CD8-positive, alpha-beta memory T cell (primary cell): ENCODE measurements around the gene FILIP1L. TPM values are rescaled to one million over a fixed set of nuclear protein-coding genes. Genes with fewer than 3 reads are reported as not detected.

Experiments
- CTCF ChIA-PET: fragments of 350-600 bp; sonication (Branson Sonifier 250); formaldehyde crosslinking; loops from one replicate; lab custom pipeline; 2021; ENCODE audit warnings: antibody characterized with exemption; lab: Charles Lee
- POLR2A ChIA-PET: fragments of 350-600 bp; sonication (Branson Sonifier 250); formaldehyde crosslinking; loops from one replicate; lab custom pipeline; 2021; ENCODE audit warnings: antibody characterized with exemption; lab: Charles Lee
- DNase-seq, 5 donors: peaks; one replicate each; pipeline versions ENCODE4 v3.0.0 to v3.0.0-alpha.2; 2020 to 2022; ENCODE audit warnings: mixed read lengths in 1 of 5
- H3K27ac ChIP-seq: one replicate; pipeline ENCODE4 v1.7.0; 2013; ENCODE audit warnings: low read depth, mild to moderate bottlenecking, low read length, moderate library complexity
- H3K27me3 ChIP-seq: 2 replicates; pipeline ENCODE4 v1.7.0; 2013; ENCODE audit warnings: low read length, mild to moderate bottlenecking; ENCODE audit not compliant: insufficient read depth, poor library complexity, severe bottlenecking
- H3K36me3 ChIP-seq: 2 replicates; pipeline ENCODE4 v1.7.0; 2013; ENCODE audit warnings: mild to moderate bottlenecking, low read length, moderate library complexity; ENCODE audit not compliant: insufficient read depth
- H3K4me1 ChIP-seq: 2 replicates; pipeline ENCODE4 v1.7.0; 2013; ENCODE audit warnings: mild to moderate bottlenecking, low read length, moderate library complexity; ENCODE audit not compliant: insufficient read depth
- H3K4me3 ChIP-seq: 2 replicates; pipeline ENCODE4 v1.7.0; 2013; ENCODE audit warnings: mild to moderate bottlenecking, low read length
- H3K9me3 ChIP-seq: 2 replicates; pipeline ENCODE4 v1.7.0; 2013; ENCODE audit warnings: mild to moderate bottlenecking, low read length
- H3K27ac Mint-ChIP-seq, 8 donors: one replicate each; pipeline ENCODE4 v1.8.0; 2020 to 2021; ENCODE audit warnings: mixed read lengths in 8 of 8, mild to moderate bottlenecking in 6 of 8, inconsistent platforms in 3 of 8, moderate library complexity in 3 of 8
- H3K27me3 Mint-ChIP-seq, 2 donors: one replicate each; pipeline ENCODE4 v1.8.0; 2020 to 2021; ENCODE audit warnings: mixed read lengths in 2 of 2, mild to moderate bottlenecking in 1 of 2, moderate library complexity in 1 of 2
- H3K36me3 Mint-ChIP-seq, 3 donors: one replicate each; pipeline ENCODE4 v1.8.0; 2020 to 2021; ENCODE audit warnings: mixed read lengths in 3 of 3, inconsistent platforms in 1 of 3, mild to moderate bottlenecking in 1 of 3
- H3K4me1 Mint-ChIP-seq, 3 donors: one replicate each; pipeline ENCODE4 v1.8.0; 2020 to 2021; ENCODE audit warnings: mixed read lengths in 3 of 3, inconsistent platforms in 1 of 3, mild to moderate bottlenecking in 1 of 3
- H3K4me3 Mint-ChIP-seq, 7 donors: one replicate each; pipeline ENCODE4 v1.8.0; 2020 to 2021; ENCODE audit warnings: mixed read lengths in 7 of 7, mild to moderate bottlenecking in 6 of 7, moderate library complexity in 4 of 7, inconsistent platforms in 2 of 7
- H3K9me3 Mint-ChIP-seq, 5 donors: one replicate each; pipeline ENCODE4 v1.8.0; 2020 to 2022; ENCODE audit warnings: mixed read lengths in 5 of 5, mild to moderate bottlenecking in 3 of 5, moderate library complexity in 2 of 5, inconsistent platforms in 1 of 5
- polyA plus RNA-seq: library from polyadenylated mRNA; unstranded; fragments of 300-500 nt; fragmentation: Illumina TruSeq; gene quantifications from one replicate; pipeline ENCODE4 v1.2.3, GENCODE V29; 2021
- total RNA-seq, 2 experiments: library from RNA; stranded (reverse); gene quantifications; one replicate each; pipeline ENCODE4 v1.2.3, GENCODE V29; 2021

FILIP1L gene
- total and polyA plus RNA-seq, 3 experiments from 2014 or later: 0.12 to 0.27 (median 0.20) TPM

DNA sequence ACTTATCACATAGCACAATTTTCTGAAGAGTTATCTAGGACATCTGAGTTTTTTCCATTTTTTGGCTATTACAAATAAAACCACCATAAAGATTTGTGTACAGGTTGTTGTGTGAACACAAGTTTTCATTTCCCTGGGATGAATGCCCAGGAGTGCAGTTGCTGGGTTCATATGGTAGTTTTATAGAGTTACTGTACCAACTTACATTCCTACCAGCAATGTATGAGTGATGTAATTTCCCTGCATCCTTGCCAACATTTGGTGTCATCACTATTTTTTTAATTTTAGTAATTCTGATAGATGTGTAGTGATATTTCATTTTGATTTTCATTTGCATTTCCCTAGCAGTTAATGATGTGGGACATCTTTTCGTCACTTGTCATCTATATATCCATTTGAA, 20.5 kb downstream of the FILIP1L start:
- Histone ChIP-seq H3K9me3 (no peaks in the 10 kb centered on the region), H3K36me3 (no peaks in the 10 kb centered on the region), H3K27me3 (no peaks in the 10 kb centered on the region), H3K27ac (no peak overlapping the region), H3K4me1 (no peaks in the 10 kb centered on the region), H3K4me3 (no peak overlapping the region)
- Mint-ChIP-seq H3K27ac (no peak overlapping the region), H3K9me3 (no peaks in the 10 kb centered on the region), H3K4me3 (no peak overlapping the region), H3K27me3 (no peaks in the 10 kb centered on the region), H3K4me1 (no peaks in the 10 kb centered on the region), H3K36me3 (peaks cover 0 to 6% (median 6%) of the 10 kb centered on the region in 3 donors)
- no peak for DNase-seq
- ChIA-PET CTCF (no interaction called here), POLR2A (no interaction called here)

DNA sequence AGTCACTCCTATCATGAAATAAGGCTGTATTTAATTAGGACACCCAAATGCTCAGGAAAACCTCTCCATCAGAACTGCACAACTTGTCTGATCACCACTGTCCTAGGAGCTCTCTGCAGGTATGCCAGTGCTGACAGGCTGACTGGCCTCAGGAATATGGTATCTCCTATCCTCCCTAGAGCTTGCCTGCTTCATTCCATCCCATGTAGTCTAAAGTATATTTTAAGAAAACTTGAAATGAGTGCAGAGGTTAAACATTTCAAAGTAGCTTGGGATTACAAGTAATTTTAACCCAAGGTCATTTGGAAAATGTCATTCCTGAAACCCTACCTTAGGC, 23.7 kb downstream of the FILIP1L start:
- no peaks in the 10 kb centered on the region for H3K36me3 ChIP-seq
- ChIA-PET CTCF (interaction anchor here (1.1 to 3.1 kb wide), 2 partner anchors 14 to 22 kb away, joined by 3 to 9 read pairs; no protein-coding TSS in a partner anchor), POLR2A (no interaction called here)
- no peaks in the 10 kb centered on the region for H3K9me3 Mint-ChIP-seq
- no peak overlapping the region for H3K27ac ChIP-seq
- no peaks in the 10 kb centered on the region for H3K27me3 ChIP-seq
- peaks cover 7 to 15% (median 10%) of the 10 kb centered on the region in 3 donors for H3K4me1 Mint-ChIP-seq
- no peaks in the 10 kb centered on the region for H3K9me3 ChIP-seq
- no peak overlapping the region for H3K27ac Mint-ChIP-seq
- H3K4me3 Mint-ChIP-seq: no peak overlapping the region
- no peaks in the 10 kb centered on the region for H3K27me3 Mint-ChIP-seq
- no peaks in the 10 kb centered on the region for H3K4me1 ChIP-seq
- H3K36me3 Mint-ChIP-seq: peaks cover 0 to 4% (median 2%) of the 10 kb centered on the region in 3 donors
- DNase-seq: no peak
- no peak overlapping the region for H3K4me3 ChIP-seq

DNA sequence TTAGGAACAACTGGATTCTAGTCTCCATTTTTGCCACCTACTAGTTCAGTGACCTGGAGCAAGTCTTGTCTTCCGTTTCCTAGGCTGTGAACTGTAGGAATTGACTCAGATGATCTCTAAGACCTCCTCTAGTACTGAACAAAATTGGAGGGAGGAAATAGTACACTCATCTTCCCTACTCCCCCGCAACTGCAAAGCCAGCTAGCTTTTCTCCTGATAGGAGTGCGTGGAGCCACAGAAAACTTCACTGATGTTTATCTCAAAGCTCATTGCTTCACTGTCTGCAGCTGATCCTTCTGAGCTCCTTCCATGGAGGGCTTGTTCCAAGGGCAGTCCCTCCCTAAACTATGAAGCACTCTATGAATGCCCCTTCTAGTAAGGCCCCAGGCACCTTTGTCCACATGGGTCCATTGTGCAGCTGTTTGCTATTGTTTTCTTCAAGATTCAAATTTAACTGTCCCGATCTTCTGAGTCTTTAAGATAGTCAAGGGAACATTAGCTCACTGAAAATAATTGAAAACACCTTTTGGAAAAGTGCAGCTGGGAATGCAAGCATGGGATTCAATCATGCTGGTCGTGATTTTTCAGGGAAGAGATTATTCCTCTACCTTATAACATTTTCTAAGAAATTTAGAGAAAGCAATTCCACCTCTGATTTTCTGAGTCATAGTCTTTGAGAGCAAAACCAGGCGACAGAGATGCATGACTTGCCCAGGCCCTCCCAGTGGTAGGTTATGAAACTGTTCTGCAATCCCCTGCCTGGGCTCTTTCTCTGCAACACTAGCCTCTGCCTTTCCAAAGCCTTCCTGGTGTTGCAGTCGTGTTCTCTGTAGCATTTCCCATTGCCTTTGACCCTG, 24.3 kb downstream of the FILIP1L start:
- Mint-ChIP-seq H3K36me3 (peaks cover 0 to 3% (median 0%) of the 10 kb centered on the region in 3 donors), H3K27ac (no peak overlapping the region), H3K4me3 (no peak overlapping the region), H3K9me3 (no peaks in the 10 kb centered on the region), H3K27me3 (no peaks in the 10 kb centered on the region), H3K4me1 (peaks cover 7 to 15% (median 10%) of the 10 kb centered on the region in 3 donors)
- H3K4me3 ChIP-seq: no peak overlapping the region
- DNase-seq: no peak
- no peak overlapping the region for H3K27ac ChIP-seq
- ChIA-PET POLR2A (no interaction called here), CTCF (interaction anchor here (1.1 to 3.1 kb wide), 3 partner anchors 13 to 21 kb away, joined by 3 to 9 read pairs (median 3); no protein-coding TSS in a partner anchor)
- no peaks in the 10 kb centered on the region for H3K9me3 ChIP-seq
- no peaks in the 10 kb centered on the region for H3K27me3 ChIP-seq
- no peaks in the 10 kb centered on the region for H3K36me3 ChIP-seq
- no peaks in the 10 kb centered on the region for H3K4me1 ChIP-seq

DNA sequence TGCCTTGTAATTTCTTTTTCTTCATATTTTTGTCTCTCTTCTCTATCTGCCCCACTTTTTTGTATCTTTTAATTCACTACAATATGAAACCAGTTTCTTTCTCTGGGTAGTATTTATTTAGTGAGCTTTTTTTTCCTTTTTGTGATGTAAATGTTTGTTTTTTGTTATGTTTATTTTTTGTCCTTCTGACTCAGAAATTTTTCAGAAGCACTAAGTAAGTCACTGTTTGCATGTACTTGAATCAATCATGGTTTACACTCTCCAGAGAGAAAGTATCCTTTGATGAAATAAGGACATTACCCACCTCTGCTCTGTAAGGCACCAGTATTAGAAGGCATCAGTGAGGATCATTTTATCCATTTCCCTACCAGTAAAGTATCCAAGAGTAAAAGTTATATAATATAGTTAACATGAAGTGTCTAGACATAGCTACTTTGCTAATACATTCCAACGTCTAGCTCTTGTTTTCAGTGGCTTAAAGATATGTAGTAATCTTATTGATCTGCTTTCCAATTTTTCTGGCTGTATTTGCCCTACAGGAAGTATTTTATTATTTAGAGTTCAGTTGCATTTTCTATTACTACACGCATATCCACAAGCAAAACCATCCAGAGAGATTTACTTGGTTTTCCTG, 25.4 kb downstream of the FILIP1L start:
- H3K9me3 Mint-ChIP-seq: no peaks in the 10 kb centered on the region
- POLR2A ChIA-PET: no interaction called here
- H3K27ac Mint-ChIP-seq: peak overlapping the region in 1 of 8 donors; percentile 2
- peaks cover 7 to 15% (median 10%) of the 10 kb centered on the region in 3 donors for H3K4me1 Mint-ChIP-seq
- no peaks in the 10 kb centered on the region for H3K27me3 Mint-ChIP-seq
- H3K36me3 ChIP-seq: no peaks in the 10 kb centered on the region
- no peaks in the 10 kb centered on the region for H3K36me3 Mint-ChIP-seq
- H3K9me3 ChIP-seq: no peaks in the 10 kb centered on the region
- no peak for DNase-seq
- H3K4me1 ChIP-seq: no peaks in the 10 kb centered on the region
- no peak overlapping the region for H3K4me3 ChIP-seq
- no peaks in the 10 kb centered on the region for H3K27me3 ChIP-seq
- H3K4me3 Mint-ChIP-seq: no peak overlapping the region
- CTCF ChIA-PET: interaction anchor here (1.2 to 3.1 kb wide), 2 partner anchors 16 to 20 kb away, joined by 3 to 9 read pairs; no protein-coding TSS in a partner anchor
- H3K27ac ChIP-seq: no peak overlapping the region

DNA sequence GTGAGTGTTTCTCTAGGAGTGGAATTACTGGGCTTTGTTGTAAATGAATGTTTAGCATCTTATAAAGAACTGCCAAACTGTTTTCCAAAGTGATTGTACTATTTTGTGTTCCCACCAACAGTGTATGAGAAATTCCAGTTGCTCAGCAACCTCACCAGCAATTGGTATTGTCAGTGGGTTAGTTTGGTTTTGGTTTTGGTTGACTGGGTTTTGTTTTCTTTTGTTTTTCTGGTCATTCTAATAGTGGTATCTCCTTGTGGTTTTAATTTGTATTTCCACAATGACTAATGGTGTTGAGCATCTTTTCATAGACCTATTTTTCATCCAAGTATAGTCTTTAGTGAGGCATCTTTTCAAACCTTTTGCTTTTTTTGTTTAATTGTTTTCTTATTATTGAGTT, 27.1 kb downstream of the FILIP1L start:
- POLR2A ChIA-PET: no interaction called here
- no peak overlapping the region for H3K4me3 ChIP-seq
- Mint-ChIP-seq H3K36me3 (peaks cover 0 to 2% (median 0%) of the 10 kb centered on the region in 3 donors), H3K27me3 (no peaks in the 10 kb centered on the region), H3K27ac (peak overlapping the region in 2 of 8 donors; percentile 28 to 30), H3K4me1 (peaks cover 7 to 15% (median 10%) of the 10 kb centered on the region in 3 donors), H3K9me3 (no peaks in the 10 kb centered on the region), H3K4me3 (no peak overlapping the region)
- H3K9me3 ChIP-seq: no peaks in the 10 kb centered on the region
- no peak overlapping the region for H3K27ac ChIP-seq
- H3K27me3 ChIP-seq: no peaks in the 10 kb centered on the region
- H3K4me1 ChIP-seq: no peaks in the 10 kb centered on the region
- no peaks in the 10 kb centered on the region for H3K36me3 ChIP-seq
- CTCF ChIA-PET: interaction anchor here (2.2 kb wide), 1 partner anchor 13 kb away, joined by 11 read pairs; no protein-coding TSS in a partner anchor
- DNase-seq: no peak

DNA sequence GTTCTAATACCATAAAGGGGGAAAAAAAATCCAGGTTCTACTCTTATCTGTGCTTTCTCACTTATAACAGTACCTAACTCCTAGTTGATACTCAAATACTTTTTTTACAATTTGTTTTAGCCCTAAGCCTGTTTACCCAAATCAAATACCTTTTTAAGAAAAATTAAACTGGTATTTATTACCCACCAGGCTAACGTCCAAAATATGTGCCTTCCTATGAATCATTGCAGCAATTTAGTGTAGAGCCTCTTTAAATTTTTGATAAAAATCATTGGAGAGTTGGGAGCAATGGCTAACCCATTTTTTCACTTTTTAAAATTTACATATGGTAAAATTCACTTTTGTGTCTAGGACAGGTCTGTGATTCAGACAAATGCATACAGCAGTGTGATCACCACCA, 27.9 kb downstream of the FILIP1L start:
- peaks cover 7 to 15% (median 10%) of the 10 kb centered on the region in 3 donors for H3K4me1 Mint-ChIP-seq
- peaks cover 0 to 2% (median 0%) of the 10 kb centered on the region in 3 donors for H3K36me3 Mint-ChIP-seq
- no peaks in the 10 kb centered on the region for H3K4me1 ChIP-seq
- H3K9me3 Mint-ChIP-seq: no peaks in the 10 kb centered on the region
- H3K36me3 ChIP-seq: no peaks in the 10 kb centered on the region
- H3K4me3 Mint-ChIP-seq: no peak overlapping the region
- no peaks in the 10 kb centered on the region for H3K27me3 ChIP-seq
- POLR2A ChIA-PET: no interaction called here
- H3K4me3 ChIP-seq: no peak overlapping the region
- H3K27me3 Mint-ChIP-seq: no peaks in the 10 kb centered on the region
- H3K27ac ChIP-seq: no peak overlapping the region
- no peaks in the 10 kb centered on the region for H3K9me3 ChIP-seq
- no peak for DNase-seq
- CTCF ChIA-PET: interaction anchor here (0.8 to 2.2 kb wide), 2 partner anchors 12 to 168 kb away, joined by 3 to 11 read pairs; no protein-coding TSS in a partner anchor
- no peak overlapping the region for H3K27ac Mint-ChIP-seq

DNA sequence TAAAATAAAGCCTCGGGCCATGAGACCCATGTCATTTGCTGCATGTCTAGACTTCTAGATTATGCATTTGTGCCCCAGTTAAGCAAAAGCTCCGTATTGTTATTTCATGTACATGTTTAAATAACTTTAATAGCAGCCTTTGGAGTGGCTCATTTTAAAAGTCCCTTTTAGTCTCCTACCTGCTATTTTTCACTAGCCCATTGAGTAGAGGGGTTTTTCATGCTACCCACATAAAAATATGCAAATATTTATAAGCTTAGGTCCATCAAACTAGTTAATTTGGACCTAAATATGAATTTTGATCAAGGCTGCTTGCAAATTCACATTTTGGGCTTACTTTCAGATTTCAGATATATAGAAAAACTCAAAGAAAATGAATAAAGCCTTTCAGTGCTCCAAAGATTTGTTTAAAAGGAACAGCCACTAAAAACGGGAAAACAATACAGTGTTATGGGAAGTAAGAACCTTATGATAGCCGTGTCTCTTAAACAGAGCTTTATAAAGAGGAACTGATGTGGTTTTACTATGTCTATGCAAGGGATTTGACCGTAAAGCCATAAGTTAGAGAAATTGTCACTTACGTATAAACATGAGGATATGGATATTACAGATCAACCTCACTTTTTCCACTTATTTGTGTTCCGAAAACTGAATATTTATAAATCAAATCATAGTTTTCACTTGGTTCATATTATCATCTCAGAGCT, 30.0 kb downstream of the FILIP1L start:
- Histone ChIP-seq H3K9me3 (no peaks in the 10 kb centered on the region), H3K4me3 (no peak overlapping the region), H3K36me3 (no peaks in the 10 kb centered on the region), H3K4me1 (no peaks in the 10 kb centered on the region), H3K27me3 (no peaks in the 10 kb centered on the region), H3K27ac (no peak overlapping the region)
- no peak for DNase-seq
- Mint-ChIP-seq H3K9me3 (no peaks in the 10 kb centered on the region), H3K36me3 (peaks cover 0 to 3% (median 0%) of the 10 kb centered on the region in 3 donors), H3K4me3 (no peak overlapping the region), H3K27me3 (no peaks in the 10 kb centered on the region), H3K4me1 (peaks cover 7 to 15% (median 10%) of the 10 kb centered on the region in 3 donors), H3K27ac (no peak overlapping the region)
- ChIA-PET CTCF (no interaction called here), POLR2A (no interaction called here)
